ENCODE data around the gene CCDC181.

DNA sequence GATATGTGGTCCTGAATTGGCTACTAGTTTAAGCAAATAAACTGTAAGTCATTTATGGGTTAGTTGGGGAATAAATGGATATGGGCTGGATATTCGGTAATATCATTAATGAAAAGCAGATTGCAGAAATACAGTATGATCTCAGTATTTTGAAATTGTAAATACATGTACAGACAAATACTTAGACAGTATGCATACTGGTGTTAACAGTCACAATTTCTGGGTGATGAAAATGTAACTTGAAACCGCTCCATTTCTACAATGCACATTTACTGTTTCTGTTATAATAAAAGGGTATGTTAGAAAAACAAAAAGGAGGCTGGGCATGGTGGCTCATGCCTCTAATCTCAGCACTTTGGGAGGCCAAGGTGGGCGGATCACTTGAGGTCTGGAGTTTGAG lies 31.3 kb downstream of the CCDC181 start:
- TF ChIP-seq, protein P1, sequence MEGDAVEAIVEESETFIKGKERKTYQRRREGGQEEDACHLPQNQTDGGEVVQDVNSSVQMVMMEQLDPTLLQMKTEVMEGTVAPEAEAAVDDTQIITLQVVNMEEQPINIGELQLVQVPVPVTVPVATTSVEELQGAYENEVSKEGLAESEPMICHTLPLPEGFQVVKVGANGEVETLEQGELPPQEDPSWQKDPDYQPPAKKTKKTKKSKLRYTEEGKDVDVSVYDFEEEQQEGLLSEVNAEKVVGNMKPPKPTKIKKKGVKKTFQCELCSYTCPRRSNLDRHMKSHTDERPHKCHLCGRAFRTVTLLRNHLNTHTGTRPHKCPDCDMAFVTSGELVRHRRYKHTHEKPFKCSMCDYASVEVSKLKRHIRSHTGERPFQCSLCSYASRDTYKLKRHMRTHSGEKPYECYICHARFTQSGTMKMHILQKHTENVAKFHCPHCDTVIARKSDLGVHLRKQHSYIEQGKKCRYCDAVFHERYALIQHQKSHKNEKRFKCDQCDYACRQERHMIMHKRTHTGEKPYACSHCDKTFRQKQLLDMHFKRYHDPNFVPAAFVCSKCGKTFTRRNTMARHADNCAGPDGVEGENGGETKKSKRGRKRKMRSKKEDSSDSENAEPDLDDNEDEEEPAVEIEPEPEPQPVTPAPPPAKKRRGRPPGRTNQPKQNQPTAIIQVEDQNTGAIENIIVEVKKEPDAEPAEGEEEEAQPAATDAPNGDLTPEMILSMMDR (IDR thresholded peaks at IDR 0.05) = no peak
- TF ChIP-seq POLR2A (IDR thresholded peaks at IDR 0.05) = no peak

All from Peyer's patch (tissue), 4 donors.